ENCODE results near the gene IGF2BP2. TPM values are rescaled to one million over a fixed set of nuclear protein-coding genes. Genes with fewer than 3 reads are reported as not detected.
A peak's percentile ranks its signal among the peaks of the same experiment; 100 is the strongest.

Gene IGF2BP2
- total and polyA plus RNA-seq, 9 of the 15 experiments (the other 6 are each of a cell fraction or from before 2014, with no cell fraction given), result 3.2 to 59.6 (median 30.5) TPM

GRCh38 chr3:185824051-185825005, 514 bp downstream of the IGF2BP2 start (continued):
- no peak for TF ChIP-seq SMAD1 (IDR thresholded peaks at IDR 0.05; ENCODE audit: low read depth, low read length, partially characterized antibody)
- TF ChIP-seq ZBTB33 (CRISPR knock-in tag; IDR thresholded peaks at IDR 0.05), result no peak
- TF ChIP-seq, protein P1, sequence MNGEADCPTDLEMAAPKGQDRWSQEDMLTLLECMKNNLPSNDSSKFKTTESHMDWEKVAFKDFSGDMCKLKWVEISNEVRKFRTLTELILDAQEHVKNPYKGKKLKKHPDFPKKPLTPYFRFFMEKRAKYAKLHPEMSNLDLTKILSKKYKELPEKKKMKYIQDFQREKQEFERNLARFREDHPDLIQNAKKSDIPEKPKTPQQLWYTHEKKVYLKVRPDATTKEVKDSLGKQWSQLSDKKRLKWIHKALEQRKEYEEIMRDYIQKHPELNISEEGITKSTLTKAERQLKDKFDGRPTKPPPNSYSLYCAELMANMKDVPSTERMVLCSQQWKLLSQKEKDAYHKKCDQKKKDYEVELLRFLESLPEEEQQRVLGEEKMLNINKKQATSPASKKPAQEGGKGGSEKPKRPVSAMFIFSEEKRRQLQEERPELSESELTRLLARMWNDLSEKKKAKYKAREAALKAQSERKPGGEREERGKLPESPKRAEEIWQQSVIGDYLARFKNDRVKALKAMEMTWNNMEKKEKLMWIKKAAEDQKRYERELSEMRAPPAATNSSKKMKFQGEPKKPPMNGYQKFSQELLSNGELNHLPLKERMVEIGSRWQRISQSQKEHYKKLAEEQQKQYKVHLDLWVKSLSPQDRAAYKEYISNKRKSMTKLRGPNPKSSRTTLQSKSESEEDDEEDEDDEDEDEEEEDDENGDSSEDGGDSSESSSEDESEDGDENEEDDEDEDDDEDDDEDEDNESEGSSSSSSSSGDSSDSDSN (IDR thresholded peaks at IDR 0.05; ENCODE audit: borderline replicate concordance in 1 of 2, low read depth in 2 of 2, low read length in 2 of 2), result peak in 1 of 2 experiments; percentile 25; a peak in 1 of 4 replicates
- TF ChIP-seq ZNF143 (CRISPR knock-in tag; IDR thresholded peaks at IDR 0.05), result no peak
- TF ChIP-seq CREB3L1 (IDR thresholded peaks at IDR 0.05; ENCODE audit: borderline replicate concordance, low read depth), result no peak
- TF ChIP-seq ZNF133 (CRISPR knock-in tag; IDR thresholded peaks at IDR 0.05), result no peak
- TF ChIP-seq CBFA2T3 (IDR thresholded peaks at IDR 0.05), result no peak
- TF ChIP-seq ZNF347 (CRISPR knock-in tag; IDR thresholded peaks at IDR 0.05; ENCODE audit: low read depth), result no peak
- TF ChIP-seq ZNF699 (CRISPR knock-in tag; IDR thresholded peaks at IDR 0.05; ENCODE audit: insufficient replicate concordance), result no peak
- TF ChIP-seq SUPT5H (IDR thresholded peaks at IDR 0.05), result no peak; the same call in 1 of the 2 replicates
- TF ChIP-seq BRF2 (IDR thresholded peaks at IDR 0.05; ENCODE audit: borderline replicate concordance, insufficient read depth, insufficient read length), result no peak
- no peak for TF ChIP-seq SRF (CRISPR knock-in tag; IDR thresholded peaks at IDR 0.05)
- TF ChIP-seq THAP7 (CRISPR knock-in tag; IDR thresholded peaks at IDR 0.05), result no peak
- no peak for TF ChIP-seq ZNF121 (CRISPR knock-in tag; conservative IDR thresholded peaks at IDR 0.05)
- TF ChIP-seq, protein P2, sequence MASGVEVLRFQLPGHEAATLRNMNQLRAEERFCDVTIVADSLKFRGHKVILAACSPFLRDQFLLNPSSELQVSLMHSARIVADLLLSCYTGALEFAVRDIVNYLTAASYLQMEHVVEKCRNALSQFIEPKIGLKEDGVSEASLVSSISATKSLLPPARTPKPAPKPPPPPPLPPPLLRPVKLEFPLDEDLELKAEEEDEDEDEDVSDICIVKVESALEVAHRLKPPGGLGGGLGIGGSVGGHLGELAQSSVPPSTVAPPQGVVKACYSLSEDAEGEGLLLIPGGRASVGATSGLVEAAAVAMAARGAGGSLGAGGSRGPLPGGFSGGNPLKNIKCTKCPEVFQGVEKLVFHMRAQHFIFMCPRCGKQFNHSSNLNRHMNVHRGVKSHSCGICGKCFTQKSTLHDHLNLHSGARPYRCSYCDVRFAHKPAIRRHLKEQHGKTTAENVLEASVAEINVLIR (CRISPR knock-in tag; IDR thresholded peaks at IDR 0.05), result no peak
- no peak for TF ChIP-seq XRCC4 (IDR thresholded peaks at IDR 0.05; ENCODE audit: extremely low read depth, insufficient read depth, insufficient read length)
- TF ChIP-seq HDAC8 (tag; IDR thresholded peaks at IDR 0.05), result no peak
- TF ChIP-seq KHSRP (IDR thresholded peaks at IDR 0.05), result no peak
